NCI-H69 (cell line): Measurements from ENCODE around the gene CARD9.

Experiments
- DNase-seq: peaks from one replicate; lab custom pipeline; 2025; lab: John Stamatoyannopoulos, UW

CARD9 gene

GRCh38 chr9:136401173-136401922, 27.9 kb upstream of the CARD9 start:
- DNase-seq: no peak

DNA sequence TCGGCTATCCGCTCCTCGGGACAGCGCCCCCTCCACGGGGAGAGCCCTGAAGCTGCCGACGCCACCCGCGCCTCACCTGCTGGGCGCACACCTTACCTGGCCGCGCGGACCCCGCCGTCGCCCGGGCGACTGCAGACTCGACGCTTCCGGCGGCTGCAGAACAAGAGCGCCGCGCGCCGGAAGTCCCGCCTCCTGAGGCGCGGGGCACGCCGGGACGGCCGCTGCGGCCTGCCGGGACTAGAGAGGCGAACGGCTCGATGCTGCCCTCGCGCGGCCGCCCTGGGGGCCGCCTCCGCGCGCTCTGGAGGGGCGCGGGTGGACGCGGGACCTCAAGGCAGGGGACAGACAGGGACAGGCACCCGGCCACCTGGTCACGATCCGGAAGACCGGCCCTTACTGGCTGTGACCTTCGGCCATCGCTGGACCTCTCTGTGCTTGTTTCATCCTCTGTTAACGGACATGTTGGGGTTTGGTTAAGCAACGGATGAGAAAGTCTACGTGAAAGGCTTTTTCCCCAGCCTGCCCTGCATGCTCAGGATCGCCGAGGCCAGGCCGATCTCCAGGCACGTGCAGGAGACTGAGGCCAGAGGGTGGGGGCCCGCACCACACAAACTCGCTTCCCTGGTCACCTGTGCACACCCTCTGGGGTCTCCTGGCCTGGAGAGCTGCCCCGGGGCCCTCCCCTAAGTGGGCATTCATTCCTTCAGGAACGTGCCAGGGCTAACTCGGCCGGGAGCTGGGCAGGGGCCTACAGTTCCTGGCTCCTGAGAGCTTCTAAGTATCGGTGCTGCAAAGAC, 26.8 kb upstream of the CARD9 start, which contains the start of gene SNAPC4:
TSS of gene SNAPC4 (minus strand) at position 133 of the 797 bp plus-strand sequence. CDS start 1,742 bp downstream, outside the sequence.
- DNase-seq: peak; percentile 97

GRCh38 chr9:136399176-136400037, 25.9 kb upstream of the CARD9 start:
- peak; percentile 59 for DNase-seq

DNA sequence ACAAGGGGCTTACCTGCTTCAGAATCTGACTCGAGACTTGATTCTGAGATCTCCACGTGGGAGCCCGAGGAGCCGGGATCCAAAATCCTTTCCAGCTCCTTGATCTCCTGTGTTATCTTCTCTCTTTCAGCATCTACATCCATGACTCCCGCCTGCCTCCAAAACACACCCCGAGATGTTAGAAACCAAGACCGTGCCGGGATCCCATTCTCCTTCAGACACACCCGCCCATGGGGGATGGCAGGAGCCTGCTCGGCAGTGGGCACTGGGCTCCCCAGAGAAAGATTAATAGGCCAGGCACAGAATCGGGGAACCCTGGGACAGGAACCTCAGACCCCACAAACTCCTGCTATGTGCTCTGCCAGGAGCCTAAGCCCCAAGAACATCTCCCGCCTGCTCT, 24.8 kb upstream of the CARD9 start:
- no peak for DNase-seq

GRCh38 chr9:136397643-136398042, 24.2 kb upstream of the CARD9 start:
- DNase-seq: no peak

DNA sequence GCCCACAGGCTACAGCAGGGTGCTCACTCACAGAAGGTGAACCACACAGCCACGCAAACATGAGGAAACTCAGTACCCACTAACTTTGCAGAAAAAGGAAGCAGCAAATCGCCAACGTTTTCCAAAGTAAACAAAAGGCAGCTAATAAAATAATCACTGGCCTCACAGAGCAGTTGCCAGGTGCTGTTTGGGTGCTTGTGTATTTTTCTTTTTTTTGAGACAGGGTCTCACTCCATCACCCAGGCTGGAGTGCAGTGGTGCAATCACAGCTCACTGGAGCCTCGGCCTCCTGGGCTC, 22.7 kb upstream of the CARD9 start:
- no peak for DNase-seq

DNA sequence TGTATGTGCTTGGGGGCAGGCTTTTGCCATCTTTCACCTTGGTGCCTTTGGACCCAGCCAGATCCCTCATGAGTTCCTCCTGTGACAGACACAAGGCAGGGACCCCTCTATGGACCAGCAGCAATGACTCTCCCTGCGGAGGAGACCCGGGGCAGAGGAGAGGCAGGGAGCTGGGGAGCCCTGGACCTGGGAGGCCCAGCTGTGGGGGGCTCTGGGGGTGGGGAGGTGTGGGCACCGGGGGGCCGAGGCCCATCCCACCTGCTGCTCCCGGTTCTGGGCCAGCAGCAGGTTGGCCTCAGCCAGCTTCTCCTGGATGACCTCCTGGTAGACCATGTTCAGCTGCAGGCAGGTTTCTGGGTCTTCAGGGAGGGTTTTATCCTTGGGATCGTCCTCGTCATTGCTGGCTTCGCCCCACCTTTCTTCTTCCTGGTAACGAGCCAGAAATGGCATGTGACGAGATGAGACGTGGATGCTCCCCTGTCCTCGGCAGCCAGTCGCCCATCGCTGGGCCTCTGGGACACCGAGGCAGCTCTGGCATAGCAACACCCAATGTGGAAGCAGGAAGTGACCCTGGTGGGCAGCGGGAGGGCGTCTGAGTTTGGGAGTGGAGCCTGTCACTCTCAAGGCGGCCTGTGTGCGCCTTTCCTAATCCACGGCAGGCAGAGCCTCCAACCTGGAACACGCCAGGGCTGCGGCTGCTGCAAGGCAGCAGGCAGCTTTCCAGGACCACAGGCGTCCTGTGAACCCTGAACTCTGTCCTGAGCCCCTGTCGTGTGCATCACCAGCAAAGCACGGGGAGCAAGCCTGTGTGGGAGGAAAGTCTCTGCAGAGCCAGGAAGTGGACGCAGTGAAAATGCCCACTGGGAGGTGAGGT, 22.1 kb upstream of the CARD9 start:
- DNase-seq: no peak

GRCh38 chr9:136395020-136395340, 21.5 kb upstream of the CARD9 start:
- DNase-seq: no peak

DNA sequence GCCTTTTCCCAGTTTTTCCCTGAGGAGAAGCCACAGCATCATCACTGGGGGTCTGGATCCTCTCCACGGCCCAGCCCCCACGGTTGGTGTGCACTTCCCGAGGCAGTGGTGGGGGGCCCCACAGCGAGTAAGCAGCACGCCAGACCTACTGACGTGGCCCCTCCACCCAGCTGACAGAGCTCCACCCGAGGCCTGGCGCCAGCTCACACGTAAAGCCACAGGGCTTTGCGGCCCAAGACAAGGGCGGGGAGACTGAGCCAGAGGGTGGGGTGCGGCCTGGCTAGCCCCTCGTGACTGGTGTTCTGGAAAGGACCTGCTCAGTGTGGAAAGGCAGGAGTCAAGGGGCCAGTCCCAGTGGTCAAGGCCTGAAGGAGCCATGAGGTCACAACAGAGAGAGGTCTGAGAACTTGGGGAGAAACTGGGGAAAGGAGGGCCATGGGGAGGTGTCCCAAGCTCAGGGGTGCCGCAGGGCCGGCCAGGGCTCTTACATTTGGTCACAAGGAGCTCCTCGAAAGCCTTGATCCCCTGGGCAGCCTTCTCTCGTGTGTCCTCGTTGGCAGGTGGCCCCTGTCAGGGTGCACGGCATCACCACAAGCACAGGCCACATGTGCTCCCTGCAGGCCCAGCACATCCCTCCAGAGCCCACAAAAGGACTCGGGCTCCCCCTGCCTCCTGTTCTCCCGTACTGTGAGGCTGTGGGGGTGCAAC, 21.0 kb upstream of the CARD9 start:
- no peak for DNase-seq

- no peak for DNase-seq
These were observed 20.1 kb upstream of the CARD9 start for GRCh38 chr9:136393531-136393930.

DNA sequence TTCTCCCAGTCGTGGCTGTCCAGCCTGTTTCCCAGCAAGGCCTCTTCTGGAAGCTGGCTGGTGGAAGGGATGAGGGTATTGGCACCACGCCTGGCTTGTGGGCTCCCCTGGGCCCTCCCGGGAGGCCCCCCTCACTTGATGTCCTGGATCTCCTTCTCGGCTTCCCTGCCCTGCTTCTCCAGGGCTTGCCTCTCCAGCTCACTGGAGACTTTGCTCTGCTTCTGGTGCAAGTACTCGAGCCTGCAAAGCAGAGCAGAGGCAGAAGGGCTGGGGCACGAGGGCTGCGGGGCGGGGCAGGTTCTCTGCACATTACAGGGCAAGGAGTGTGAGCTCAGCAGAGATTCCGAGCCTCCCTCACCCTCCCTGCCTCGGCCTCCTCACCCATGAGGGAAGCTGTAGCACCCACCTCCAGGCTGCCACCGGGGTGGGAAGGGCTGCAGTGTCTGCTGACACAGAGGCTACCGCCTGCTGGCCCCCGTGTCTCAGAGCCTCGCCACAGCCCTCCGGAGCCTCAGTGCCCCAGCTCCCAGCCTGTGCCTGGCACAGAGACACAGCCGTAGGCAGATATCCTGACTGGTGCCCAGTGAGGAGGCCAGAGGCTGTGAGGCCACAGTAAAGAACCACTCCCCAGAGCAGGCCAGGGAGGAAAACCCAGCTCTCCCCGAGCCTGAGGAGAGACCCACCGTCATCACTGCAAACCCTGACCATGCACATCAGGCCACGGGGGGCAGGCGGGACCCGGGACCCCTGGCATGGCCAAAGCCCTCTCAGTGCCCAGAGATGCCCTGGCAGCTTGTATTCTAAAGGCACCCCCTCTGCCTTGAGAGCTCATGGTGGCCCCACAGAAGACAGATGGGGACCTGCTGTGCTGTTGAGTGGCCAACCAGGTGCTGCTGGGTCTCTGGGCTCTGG, 19.3 kb upstream of the CARD9 start:
- DNase-seq: no peak

- DNase-seq: no peak
These were observed 18.5 kb upstream of the CARD9 start for GRCh38 chr9:136391737-136392537.

DNA sequence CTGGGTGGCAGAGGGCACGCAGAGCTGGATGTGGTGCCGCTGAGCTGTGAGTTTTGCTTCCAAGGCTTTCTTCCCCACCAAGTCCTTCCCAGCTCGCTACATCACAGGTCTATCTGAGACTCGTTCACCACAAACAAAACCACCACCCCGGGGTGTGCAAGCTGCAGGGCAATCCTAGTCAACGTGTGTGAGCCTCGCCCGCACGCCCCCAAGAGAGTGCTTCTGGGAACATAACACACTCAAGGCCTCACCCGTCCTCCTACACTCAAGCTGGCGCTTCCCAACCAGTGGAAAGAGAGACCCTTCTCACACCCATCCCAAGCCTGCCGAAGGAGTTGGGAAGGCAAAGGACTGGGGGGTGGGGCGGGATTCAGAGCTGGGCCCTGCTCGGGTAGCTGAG, 15.9 kb upstream of the CARD9 start:
- DNase-seq: no peak

DNA sequence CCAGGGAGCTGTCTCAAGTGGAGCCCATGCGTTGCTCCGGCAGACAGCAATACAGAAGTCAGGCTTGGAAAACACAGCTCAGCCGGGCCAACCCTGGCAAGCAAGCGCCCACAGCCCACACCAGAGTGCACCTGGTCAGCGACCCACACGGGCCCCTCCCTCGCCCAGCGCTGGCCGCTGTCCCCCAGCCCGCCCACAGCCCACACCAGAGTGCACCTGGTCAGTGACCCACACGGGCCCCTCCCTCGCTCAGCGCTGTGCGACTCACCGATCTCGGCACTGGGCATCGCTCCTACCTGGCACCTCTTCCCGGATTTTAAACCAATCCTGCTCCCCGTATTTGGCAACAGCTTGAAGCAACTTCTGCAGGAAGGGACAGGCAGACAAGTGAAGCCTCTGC, 13.7 kb upstream of the CARD9 start:
- no peak for DNase-seq

- no peak for DNase-seq
These were observed 12.5 kb upstream of the CARD9 start for GRCh38 chr9:136386018-136386417.

DNA sequence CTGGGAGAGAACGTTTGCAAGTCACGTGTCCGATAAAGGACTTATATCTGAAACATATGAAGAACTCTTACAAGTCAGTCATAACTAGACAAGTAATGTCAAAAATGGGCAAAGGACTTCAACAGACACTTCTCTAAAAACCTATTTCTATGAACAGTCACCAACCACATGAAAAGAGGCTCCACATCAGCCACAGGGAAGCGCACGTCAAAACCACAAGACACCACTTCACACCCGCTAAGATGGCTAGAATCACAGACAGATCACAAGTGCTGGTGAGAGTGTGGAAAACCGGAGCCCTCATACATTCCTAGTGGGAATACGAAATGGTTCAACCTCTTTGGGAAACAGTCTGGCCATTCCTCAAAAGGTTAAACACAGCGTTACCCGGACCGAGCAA, 11.5 kb upstream of the CARD9 start:
- DNase-seq: no peak

- no peak for DNase-seq
These were observed 10.0 kb upstream of the CARD9 start for GRCh38 chr9:136383436-136383835.

GRCh38 chr9:136381966-136382513, 8.6 kb upstream of the CARD9 start:
- DNase-seq: no peak

- DNase-seq: no peak
These were observed 7.8 kb upstream of the CARD9 start for GRCh38 chr9:136381311-136381710.
